Activated CD4-positive, alpha-beta memory T cell treated with anti-CD3 and anti-CD28 coated beads, Interleukin-2, amount 10 ng/mL, durations not matched to agents 7 days and 5 days (primary cell): ENCODE measurements around the gene ADAM19. TPM values are rescaled to one million over a fixed set of nuclear protein-coding genes. Genes with fewer than 3 reads are reported as not detected.

Experiments used
- CTCF ChIA-PET: fragments of 350-600 bp; sonication (Branson Sonifier 250); formaldehyde crosslinking; loops from one replicate; lab custom pipeline; 2021; ENCODE audit warnings: antibody characterized with exemption, inconsistent platforms; lab: Charles Lee
- POLR2A ChIA-PET: fragments of 350-600 bp; sonication (Branson Sonifier 250); formaldehyde crosslinking; loops from one replicate; lab custom pipeline; 2021; ENCODE audit warnings: antibody characterized with exemption; lab: Charles Lee
- DNase-seq: peaks from one replicate; pipeline ENCODE4 v3.0.0-alpha.2; 2020
- H3K27ac Mint-ChIP-seq: one replicate; pipeline ENCODE4 v1.8.0; 2021; ENCODE audit warnings: mild to moderate bottlenecking, mixed read lengths
- H3K27me3 Mint-ChIP-seq: one replicate; pipeline ENCODE4 v1.8.0; 2021; ENCODE audit warnings: mixed read lengths
- H3K36me3 Mint-ChIP-seq: one replicate; pipeline ENCODE4 v1.8.0; 2021; ENCODE audit warnings: low read depth, mixed read lengths
- H3K4me1 Mint-ChIP-seq: one replicate; pipeline ENCODE4 v1.8.0; 2021; ENCODE audit warnings: mixed read lengths
- H3K4me3 Mint-ChIP-seq: one replicate; pipeline ENCODE4 v1.8.0; 2021; ENCODE audit warnings: mild to moderate bottlenecking, mixed read lengths
- H3K9me3 Mint-ChIP-seq: one replicate; pipeline ENCODE4 v1.8.0; 2021; ENCODE audit warnings: mixed read lengths
- total RNA-seq, 2 experiments: library from RNA; stranded (reverse); gene quantifications; one replicate each; pipeline ENCODE4 v1.2.3, GENCODE V29; 2021

The ADAM19 gene
- total RNA-seq, 2 experiments from 2014 or later, result 309 to 313 TPM

DNA sequence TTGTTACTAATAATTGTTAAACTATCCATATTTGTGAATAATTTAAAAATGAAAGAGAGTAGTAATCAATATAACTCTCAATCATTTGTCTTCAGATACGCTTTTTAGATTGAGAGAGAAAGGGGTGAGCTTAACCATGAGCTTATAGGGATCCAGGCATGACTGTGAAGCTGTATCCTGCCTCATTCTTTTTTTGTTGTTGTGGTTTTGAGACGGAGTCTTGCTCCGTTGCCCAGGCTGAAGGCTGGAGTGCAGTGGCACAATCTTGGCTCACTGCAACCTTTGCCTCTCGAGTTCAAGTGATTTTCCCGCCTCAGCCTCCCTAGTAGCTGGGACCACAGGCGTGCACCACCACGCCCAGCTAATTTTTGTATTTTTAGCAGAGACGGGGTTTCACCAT is 71.5 kb downstream of the ADAM19 start:
- Mint-ChIP-seq H3K27me3 (no peaks in the 10 kb centered on the region), H3K27ac (peak overlapping the region; percentile 14), H3K9me3 (no peaks in the 10 kb centered on the region), H3K4me1 (peaks cover 60% of the 10 kb centered on the region), H3K36me3 (peaks cover 96% of the 10 kb centered on the region), H3K4me3 (no peak overlapping the region)
- POLR2A ChIA-PET, result interaction anchor here (1.4 kb wide), 1 partner anchor 70 kb away, joined by 3 read pairs; no protein-coding TSS in a partner anchor
- CTCF ChIA-PET, result interaction anchor here (1.2 kb wide), 1 partner anchor 214 kb away, joined by 6 read pairs; no protein-coding TSS in a partner anchor
- DNase-seq, result no peak

GRCh38 chr5:157502143-157502647 is 73.4 kb downstream of the ADAM19 start:
- H3K4me1 Mint-ChIP-seq, result peaks cover 45% of the 10 kb centered on the region
- no peaks in the 10 kb centered on the region for H3K27me3 Mint-ChIP-seq
- CTCF ChIA-PET, result interaction anchor here (0.7 kb wide), 1 partner anchor 241 kb away, joined by 4 read pairs; the partner anchor contains the start of gene LSM11
- DNase-seq, result no peak
- POLR2A ChIA-PET, result interaction anchor here (1.1 kb wide), 1 partner anchor 9 kb away, joined by 5 read pairs; no protein-coding TSS in a partner anchor
- peak overlapping the region; percentile 44 for H3K27ac Mint-ChIP-seq
- H3K4me3 Mint-ChIP-seq, result no peak overlapping the region
- peaks cover 89% of the 10 kb centered on the region for H3K36me3 Mint-ChIP-seq
- no peaks in the 10 kb centered on the region for H3K9me3 Mint-ChIP-seq

- DNase-seq, result no peak
- ChIA-PET POLR2A (no interaction called here), CTCF (interaction anchor here (1.0 kb wide), 1 partner anchor 9 kb away, joined by 3 read pairs; no protein-coding TSS in a partner anchor)
- H3K27ac Mint-ChIP-seq, result no peak overlapping the region
- H3K9me3 Mint-ChIP-seq, result no peaks in the 10 kb centered on the region
- peaks cover 77% of the 10 kb centered on the region for H3K36me3 Mint-ChIP-seq
- H3K4me1 Mint-ChIP-seq, result peaks cover 32% of the 10 kb centered on the region
- H3K27me3 Mint-ChIP-seq, result no peaks in the 10 kb centered on the region
- no peak overlapping the region for H3K4me3 Mint-ChIP-seq
Observed at GRCh38 chr5:157497875-157498611, 77.5 kb downstream of the ADAM19 start.

- Mint-ChIP-seq H3K4me1 (peaks cover 22% of the 10 kb centered on the region), H3K36me3 (peaks cover 75% of the 10 kb centered on the region), H3K27ac (peak overlapping the region; percentile 47), H3K4me3 (no peak overlapping the region), H3K9me3 (no peaks in the 10 kb centered on the region), H3K27me3 (no peaks in the 10 kb centered on the region)
- POLR2A ChIA-PET, result no interaction called here
- CTCF ChIA-PET, result no interaction called here
- no peak for DNase-seq
Observed at GRCh38 chr5:157496864-157497263, 78.7 kb downstream of the ADAM19 start.

DNA sequence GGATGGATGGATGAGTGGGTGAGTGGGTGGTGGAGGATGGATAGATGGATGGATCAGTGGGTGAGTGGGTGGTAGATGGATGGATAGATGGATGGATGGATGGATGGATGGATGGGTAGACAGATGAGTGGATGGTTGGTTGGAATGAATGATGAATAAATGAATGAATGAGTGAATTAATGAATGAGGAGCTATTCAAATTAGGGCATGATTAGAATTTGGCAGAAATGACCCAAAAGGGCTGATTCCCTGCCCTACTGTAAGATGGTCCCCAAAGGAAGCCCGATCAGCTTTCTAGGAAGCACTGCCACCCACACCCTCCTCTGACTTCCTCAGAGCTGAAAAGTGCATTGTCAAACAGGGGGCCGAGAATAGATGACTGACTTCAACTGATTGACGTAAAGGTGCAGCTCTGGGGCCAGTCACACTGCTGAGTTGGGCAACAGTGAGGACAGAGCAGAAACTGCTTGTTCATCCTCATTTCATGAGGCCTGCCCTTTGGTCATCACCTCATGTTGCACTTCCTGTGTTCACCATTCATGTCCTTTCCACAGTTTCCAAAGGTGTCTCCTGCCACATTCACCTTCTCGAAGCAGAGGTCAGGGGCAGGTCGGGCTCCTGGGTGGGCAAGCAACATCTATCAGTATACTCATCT is 81.3 kb downstream of the ADAM19 start:
- no peak for DNase-seq
- peak overlapping the region; percentile 38 for H3K27ac Mint-ChIP-seq
- H3K27me3 Mint-ChIP-seq, result no peaks in the 10 kb centered on the region
- peaks cover 71% of the 10 kb centered on the region for H3K36me3 Mint-ChIP-seq
- ChIA-PET CTCF (interaction anchor here (1.0 kb wide), 1 partner anchor 22 kb away, joined by 3 read pairs; no protein-coding TSS in a partner anchor), POLR2A (interaction anchor here (2.0 kb wide), 1 partner anchor 8 kb away, joined by 5 read pairs; no protein-coding TSS in a partner anchor)
- H3K4me1 Mint-ChIP-seq, result peaks cover 22% of the 10 kb centered on the region
- no peak overlapping the region for H3K4me3 Mint-ChIP-seq
- H3K9me3 Mint-ChIP-seq, result no peaks in the 10 kb centered on the region

GRCh38 chr5:157492886-157493285 is 82.7 kb downstream of the ADAM19 start:
- H3K4me1 Mint-ChIP-seq, result peaks cover 34% of the 10 kb centered on the region
- no peaks in the 10 kb centered on the region for H3K9me3 Mint-ChIP-seq
- no peaks in the 10 kb centered on the region for H3K27me3 Mint-ChIP-seq
- H3K27ac Mint-ChIP-seq, result peak overlapping the region; percentile 47
- ChIA-PET POLR2A (interaction anchor here (0.8 to 2.0 kb wide), 3 partner anchors 9 to 20 kb away, joined by 3 to 5 read pairs (median 3); no protein-coding TSS in a partner anchor), CTCF (interaction anchor here (1.0 kb wide), 1 partner anchor 226 kb away, joined by 3 read pairs; no protein-coding TSS in a partner anchor)
- H3K4me3 Mint-ChIP-seq, result no peak overlapping the region
- peaks cover 78% of the 10 kb centered on the region for H3K36me3 Mint-ChIP-seq
- DNase-seq, result no peak

GRCh38 chr5:157491471-157491995 is 84.0 kb downstream of the ADAM19 start:
- Mint-ChIP-seq H3K27ac (no peak overlapping the region), H3K4me1 (peaks cover 43% of the 10 kb centered on the region), H3K36me3 (peaks cover 80% of the 10 kb centered on the region), H3K9me3 (no peaks in the 10 kb centered on the region), H3K4me3 (no peak overlapping the region), H3K27me3 (no peaks in the 10 kb centered on the region)
- DNase-seq, result no peak
- CTCF ChIA-PET, result no interaction called here
- POLR2A ChIA-PET, result no interaction called here

GRCh38 chr5:157487358-157487757 is 88.2 kb downstream of the ADAM19 start:
- CTCF ChIA-PET, result interaction anchor here (0.9 kb wide), 1 partner anchor 15 kb away, joined by 4 read pairs; no protein-coding TSS in a partner anchor
- Mint-ChIP-seq H3K27ac (peak overlapping the region; percentile 63), H3K36me3 (peaks cover 91% of the 10 kb centered on the region), H3K27me3 (no peaks in the 10 kb centered on the region), H3K9me3 (no peaks in the 10 kb centered on the region), H3K4me3 (no peak overlapping the region), H3K4me1 (peaks cover 55% of the 10 kb centered on the region)
- no peak for DNase-seq
- POLR2A ChIA-PET, result no interaction called here

- H3K9me3 Mint-ChIP-seq, result no peaks in the 10 kb centered on the region
- no peak overlapping the region for H3K4me3 Mint-ChIP-seq
- H3K27ac Mint-ChIP-seq, result peak overlapping the region; percentile 63
- ChIA-PET POLR2A (no interaction called here), CTCF (no interaction called here)
- no peak for DNase-seq
- no peaks in the 10 kb centered on the region for H3K27me3 Mint-ChIP-seq
- peaks cover 92% of the 10 kb centered on the region for H3K36me3 Mint-ChIP-seq
- H3K4me1 Mint-ChIP-seq, result peaks cover 59% of the 10 kb centered on the region
Observed at GRCh38 chr5:157486861-157487260, 88.7 kb downstream of the ADAM19 start.

DNA sequence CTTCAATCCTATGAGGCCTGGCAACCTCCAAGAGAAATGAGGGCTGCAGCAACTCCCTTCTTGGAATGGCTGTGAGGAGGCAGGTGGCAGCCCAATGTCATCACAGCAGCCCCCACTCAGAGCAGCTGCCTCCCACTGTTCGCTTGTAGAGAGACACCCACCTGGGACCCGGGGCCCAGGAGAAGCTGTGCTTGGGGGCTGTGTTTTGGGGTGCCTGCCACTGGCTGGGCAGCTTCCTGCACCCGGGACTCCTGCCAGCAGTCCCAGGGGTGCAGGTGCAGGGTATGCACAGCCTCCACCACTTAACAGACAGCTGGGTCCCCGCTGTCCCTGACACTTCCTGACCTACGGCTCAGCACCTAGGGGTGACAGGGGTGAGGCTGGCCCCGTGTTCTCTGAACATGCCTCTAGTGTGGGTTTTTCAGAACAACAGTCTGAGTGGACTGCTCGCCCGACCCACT is 89.3 kb downstream of the ADAM19 start:
- peak overlapping the region; percentile 63 for H3K27ac Mint-ChIP-seq
- CTCF ChIA-PET, result interaction anchor here (0.9 to 2.2 kb wide), 2 partner anchors 14 to 257 kb away, joined by 4 to 8 read pairs; no protein-coding TSS in a partner anchor
- H3K27me3 Mint-ChIP-seq, result no peaks in the 10 kb centered on the region
- H3K36me3 Mint-ChIP-seq, result peaks cover 91% of the 10 kb centered on the region
- H3K9me3 Mint-ChIP-seq, result no peaks in the 10 kb centered on the region
- POLR2A ChIA-PET, result interaction anchor here (1.3 kb wide), 1 partner anchor 245 kb away, joined by 3 read pairs; the partner anchor contains the start of gene THG1L
- no peak for DNase-seq
- H3K4me1 Mint-ChIP-seq, result peaks cover 62% of the 10 kb centered on the region
- no peak overlapping the region for H3K4me3 Mint-ChIP-seq

GRCh38 chr5:157485811-157486210 is 89.8 kb downstream of the ADAM19 start:
- no peak for DNase-seq
- H3K9me3 Mint-ChIP-seq, result no peaks in the 10 kb centered on the region
- peaks cover 91% of the 10 kb centered on the region for H3K36me3 Mint-ChIP-seq
- no peak overlapping the region for H3K4me3 Mint-ChIP-seq
- ChIA-PET POLR2A (interaction anchor here (1.3 kb wide), 1 partner anchor 246 kb away, joined by 3 read pairs; the partner anchor contains the start of gene THG1L), CTCF (interaction anchor here (0.6 to 2.2 kb wide), 3 partner anchors 14 to 257 kb away, joined by 3 to 8 read pairs (median 4); no protein-coding TSS in a partner anchor)
- no peaks in the 10 kb centered on the region for H3K27me3 Mint-ChIP-seq
- peaks cover 67% of the 10 kb centered on the region for H3K4me1 Mint-ChIP-seq
- H3K27ac Mint-ChIP-seq, result peak overlapping the region; percentile 38

DNA sequence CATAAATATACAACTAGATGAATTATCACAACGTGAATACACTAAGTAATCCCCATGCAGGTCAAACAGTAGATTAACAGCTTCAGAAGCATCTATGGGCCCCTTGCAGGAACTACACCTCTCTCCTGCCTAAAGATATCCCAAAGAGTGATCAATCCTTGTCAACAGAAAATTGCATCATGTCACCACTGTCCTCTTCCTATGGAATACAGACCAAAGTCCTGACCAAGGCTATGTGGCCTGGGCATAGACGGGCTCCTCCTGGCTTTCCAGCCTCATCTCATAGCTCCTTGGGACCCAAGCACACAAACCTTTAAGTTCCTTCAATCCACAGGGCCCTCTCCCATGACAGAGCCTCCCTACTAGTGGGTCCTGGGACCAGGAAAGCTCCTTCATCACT is 90.2 kb downstream of the ADAM19 start:
- peak overlapping the region; percentile 38 for H3K27ac Mint-ChIP-seq
- ChIA-PET CTCF (interaction anchor here (0.6 to 2.2 kb wide), 4 partner anchors 14 to 258 kb away, joined by 3 to 8 read pairs (median 4); no protein-coding TSS in a partner anchor), POLR2A (interaction anchor here (1.3 kb wide), 1 partner anchor 246 kb away, joined by 3 read pairs; the partner anchor contains the start of gene THG1L)

More for the DNA sequence above, 90.2 kb downstream of the ADAM19 start:
- H3K4me1 Mint-ChIP-seq, result peaks cover 72% of the 10 kb centered on the region
- peaks cover 93% of the 10 kb centered on the region for H3K36me3 Mint-ChIP-seq
- no peak overlapping the region for H3K4me3 Mint-ChIP-seq
- H3K9me3 Mint-ChIP-seq, result no peaks in the 10 kb centered on the region
- DNase-seq, result no peak
- no peaks in the 10 kb centered on the region for H3K27me3 Mint-ChIP-seq
